Neural progenitor cell (in vitro differentiated cells): ENCODE results near the gene RBFOX1.

Source experiments
- EZH2 ChIP-seq: fragments of 200-600 bp; sonication (generic); IDR thresholded peaks from 2 replicates; pipeline ENCODE4 v1.6.1; 2017; ENCODE audit warnings: antibody characterized with exemption, mild to moderate bottlenecking, moderate library complexity
- EZH2phosphoT487 ChIP-seq: fragments of 200-600 bp; sonication (generic); IDR thresholded peaks from 2 replicates; pipeline ENCODE4 v1.6.1; 2017; ENCODE audit warnings: antibody characterized with exemption
- TF ChIP-seq, protein P1 (sequence below): fragments of 200-600 bp; sonication (generic); IDR thresholded peaks from 2 replicates; pipeline ENCODE4 v1.5.1; 2017; ENCODE audit warnings: antibody characterized with exemption, mild to moderate bottlenecking

DNA sequence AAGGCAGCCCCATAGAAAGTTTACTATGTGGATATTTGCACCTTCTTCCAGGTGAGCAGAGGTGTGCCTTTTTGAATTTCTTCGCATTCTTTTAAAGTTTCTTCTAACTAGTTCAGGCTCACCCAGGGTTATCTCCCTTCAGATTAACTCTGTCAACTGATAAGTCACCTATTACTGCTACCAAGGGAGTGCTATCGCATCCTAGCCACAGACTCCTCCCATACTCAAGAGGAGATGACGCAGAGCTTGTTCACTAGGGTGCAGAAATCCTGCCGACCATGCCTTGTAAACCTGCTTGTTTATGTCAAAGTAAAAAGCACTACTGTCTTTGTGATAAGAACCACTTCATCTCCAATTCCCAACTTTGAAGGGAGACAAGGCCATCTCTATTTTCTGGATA is 390.1 kb downstream of the RBFOX1 start:
- TF ChIP-seq, protein P1, sequence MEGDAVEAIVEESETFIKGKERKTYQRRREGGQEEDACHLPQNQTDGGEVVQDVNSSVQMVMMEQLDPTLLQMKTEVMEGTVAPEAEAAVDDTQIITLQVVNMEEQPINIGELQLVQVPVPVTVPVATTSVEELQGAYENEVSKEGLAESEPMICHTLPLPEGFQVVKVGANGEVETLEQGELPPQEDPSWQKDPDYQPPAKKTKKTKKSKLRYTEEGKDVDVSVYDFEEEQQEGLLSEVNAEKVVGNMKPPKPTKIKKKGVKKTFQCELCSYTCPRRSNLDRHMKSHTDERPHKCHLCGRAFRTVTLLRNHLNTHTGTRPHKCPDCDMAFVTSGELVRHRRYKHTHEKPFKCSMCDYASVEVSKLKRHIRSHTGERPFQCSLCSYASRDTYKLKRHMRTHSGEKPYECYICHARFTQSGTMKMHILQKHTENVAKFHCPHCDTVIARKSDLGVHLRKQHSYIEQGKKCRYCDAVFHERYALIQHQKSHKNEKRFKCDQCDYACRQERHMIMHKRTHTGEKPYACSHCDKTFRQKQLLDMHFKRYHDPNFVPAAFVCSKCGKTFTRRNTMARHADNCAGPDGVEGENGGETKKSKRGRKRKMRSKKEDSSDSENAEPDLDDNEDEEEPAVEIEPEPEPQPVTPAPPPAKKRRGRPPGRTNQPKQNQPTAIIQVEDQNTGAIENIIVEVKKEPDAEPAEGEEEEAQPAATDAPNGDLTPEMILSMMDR, result no peak
- TF ChIP-seq EZH2 (no peak), EZH2phosphoT487 (no peak)
